Breast epithelium (tissue), 3 donors: ENCODE data around the gene ADCY2.

Experiments used
- CTCF ChIP-seq, 3 donors: fragments of 450-650 bp; IDR thresholded peaks; one replicate each; pipeline ENCODE4 v1.5.1; 2016 to 2017; ENCODE audit warnings: antibody characterized with exemption in 3 of 3, mild to moderate bottlenecking in 3 of 3, moderate library complexity in 3 of 3
- POLR2A ChIP-seq: fragments of 450-650 bp; IDR thresholded peaks from one replicate; pipeline ENCODE4 v1.6.1; 2016; ENCODE audit warnings: antibody characterized with exemption, mild to moderate bottlenecking, moderate library complexity
- POLR2AphosphoS5 ChIP-seq, 3 donors: sonication (generic); formaldehyde crosslinking; IDR thresholded peaks; one replicate each; pipeline ENCODE4 v1.6.1; 2017; ENCODE audit warnings: antibody characterized with exemption in 3 of 3

- TF ChIP-seq CTCF (IDR thresholded peaks at IDR 0.05) (no peak), POLR2AphosphoS5 (IDR thresholded peaks at IDR 0.05) (no peak), POLR2A (no peak)
Measured at GRCh38 chr5:7794823-7795222, 398.9 kb downstream of the ADCY2 start.
